Liver (tissue), 9 donors: ENCODE data around the gene ZFAND2B. TPM values are rescaled to one million over a fixed set of nuclear protein-coding genes. Genes with fewer than 3 reads are reported as not detected.

Experiments
- DNase-seq: peaks from one replicate; pipeline ENCODE4 v3.0.0-alpha.2; 2017; ENCODE audit warnings: low spot score
- H3K27ac ChIP-seq, 2 donors: one replicate each; pipeline ENCODE4 v1.7.0; 2013; ENCODE audit warnings: inconsistent platforms in 2 of 2, low read length in 2 of 2, control low read depth in 1 of 2, low read depth in 1 of 2, mild to moderate bottlenecking in 1 of 2
- H3K27me3 ChIP-seq, 4 donors: one replicate each; pipeline versions ENCODE4 v1.6.1 to v1.7.0; 2013; ENCODE audit warnings: low read length in 3 of 4, inconsistent platforms in 1 of 4, mild to moderate bottlenecking in 1 of 4, moderate library complexity in 1 of 4; ENCODE audit not compliant: control insufficient read depth in 4 of 4, insufficient read depth in 4 of 4
- H3K36me3 ChIP-seq, 4 donors: one replicate each; pipeline versions ENCODE4 v1.6.1 to v1.7.0; 2013; ENCODE audit warnings: low read length in 3 of 4, mild to moderate bottlenecking in 3 of 4, low read depth in 1 of 4, moderate library complexity in 1 of 4; ENCODE audit not compliant: control insufficient read depth in 4 of 4, insufficient read depth in 3 of 4
- H3K4me1 ChIP-seq, 4 donors: one replicate each; pipeline versions ENCODE4 v1.6.1 to v1.7.0; 2013; ENCODE audit warnings: low read length in 3 of 4, mild to moderate bottlenecking in 3 of 4, moderate library complexity in 1 of 4; ENCODE audit not compliant: control insufficient read depth in 4 of 4, insufficient read depth in 4 of 4
- H3K4me3 ChIP-seq, 3 donors: one replicate each; pipeline versions ENCODE4 v1.6.1 to v1.7.0; 2013; ENCODE audit warnings: low read length in 3 of 3, control low read depth in 1 of 3, low read depth in 1 of 3, mild to moderate bottlenecking in 1 of 3
- H3K9ac ChIP-seq, 2 donors: one replicate each; pipeline ENCODE4 v1.7.0; 2013; ENCODE audit warnings: low read length in 2 of 2, mild to moderate bottlenecking in 2 of 2, moderate library complexity in 2 of 2, control low read depth in 1 of 2, low read depth in 1 of 2
- H3K9me3 ChIP-seq, 4 donors: one replicate each; pipeline versions ENCODE4 v1.6.1 to v1.7.0; 2013; ENCODE audit warnings: low read length in 3 of 4; ENCODE audit not compliant: control insufficient read depth in 4 of 4
- ATF3 ChIP-seq: IDR thresholded peaks from 2 replicates; pipeline ENCODE4 v1.6.1; 2016; ENCODE audit warnings: antibody characterized with exemption
- CTCF ChIP-seq: fragments of 150-350 bp; IDR thresholded peaks from 2 replicates; pipeline ENCODE4 v1.5.1; 2017; ENCODE audit warnings: improper control_type of control experiment, low read depth, low read length; ENCODE audit not compliant: missing input control
- EGR1 ChIP-seq, 2 donors: IDR thresholded peaks; 2 replicates each; pipeline ENCODE4 v1.6.1; 2016 to 2018; ENCODE audit warnings: antibody characterized with exemption in 2 of 2, low read depth in 2 of 2
- FOXA1 ChIP-seq: IDR thresholded peaks from 2 replicates; pipeline ENCODE4 v1.6.1; 2016; ENCODE audit warnings: antibody characterized with exemption
- FOXA2 ChIP-seq: IDR thresholded peaks from 2 replicates; pipeline ENCODE4 v1.6.1; 2016; ENCODE audit warnings: antibody characterized with exemption
- GABPA ChIP-seq, 2 donors: IDR thresholded peaks in 1 of 2; conservative IDR thresholded peaks in 1 of 2; 2 replicates each; pipeline ENCODE4 v1.6.1; 2016; ENCODE audit warnings: antibody characterized with exemption in 2 of 2, mild to moderate bottlenecking in 1 of 2, moderate library complexity in 1 of 2
- HNF4A ChIP-seq, 2 donors: conservative IDR thresholded peaks; 2 replicates each; pipeline ENCODE4 v1.6.1; 2016; ENCODE audit warnings: antibody characterized with exemption in 2 of 2, mild to moderate bottlenecking in 2 of 2
- HNF4G ChIP-seq: IDR thresholded peaks from 2 replicates; pipeline ENCODE4 v1.6.1; 2016; ENCODE audit warnings: antibody characterized with exemption
- JUND ChIP-seq, 2 donors: IDR thresholded peaks; 2 replicates each; pipeline ENCODE4 v1.6.1; 2016; ENCODE audit warnings: antibody characterized with exemption in 2 of 2
- MAX ChIP-seq: IDR thresholded peaks from 2 replicates; pipeline ENCODE4 v1.6.1; 2016; ENCODE audit warnings: antibody characterized with exemption
- NR2F2 ChIP-seq: IDR thresholded peaks from 2 replicates; pipeline ENCODE4 v1.6.1; 2016; ENCODE audit warnings: antibody characterized with exemption
- REST ChIP-seq: IDR thresholded peaks from 2 replicates; pipeline ENCODE4 v1.6.1; 2016; ENCODE audit warnings: antibody characterized with exemption, mild to moderate bottlenecking
- RXRA ChIP-seq, 2 donors: IDR thresholded peaks; 2 replicates each; pipeline ENCODE4 v1.6.1; 2017 to 2018; ENCODE audit warnings: antibody characterized with exemption in 2 of 2, mild to moderate bottlenecking in 1 of 2
- SP1 ChIP-seq: IDR thresholded peaks from 2 replicates; pipeline ENCODE4 v1.6.1; 2018; ENCODE audit warnings: antibody characterized with exemption, mild to moderate bottlenecking
- TAF1 ChIP-seq: conservative IDR thresholded peaks from 2 replicates; pipeline ENCODE4 v1.6.1; 2016; ENCODE audit warnings: antibody characterized with exemption, mild to moderate bottlenecking
- ZBTB33 ChIP-seq: IDR thresholded peaks from 2 replicates; pipeline ENCODE4 v1.6.1; 2016; ENCODE audit warnings: antibody characterized with exemption
- WGBS: extraction: QIAGEN DNeasy Blood & Tissue Kit; methylation state at CpG from one replicate; pipeline ENCODE4 v1.1.7; 2013; 5-methylcytosine and 5-hydroxymethylcytosine counted together
- polyA plus RNA-seq, 2 donors: library from polyadenylated mRNA; stranded (reverse) in 1 of 2; unstranded in 1 of 2; fragments of 200-250 nt in 1 of 2; fragments of >200 nt in 1 of 2; fragmentation: Nextera tagmentation in 1 of 2; extraction: Ambion mirVana in 1 of 2; gene quantifications; one replicate each; pipeline versions ENCODE4 v1.2.1 to v1.2.3, GENCODE V29; 2013 to 2015
- total RNA-seq, 2 donors: library from RNA; depleted of rRNA; stranded (reverse); fragments of >200 nt; gene quantifications; one replicate each; pipeline ENCODE4 v1.2.3, GENCODE V29; 2014
- donor health status: healthy.
- donor health status: healthy.
- donor health status: healthy.
- donor health status: healthy.
- donor health status: healthy.

ZFAND2B gene
- total and polyA plus RNA-seq, 4 donors: 19.6 to 53.8 (median 25.8) TPM

GRCh38 chr2:219167997-219168396, 38.6 kb upstream of the ZFAND2B start (continued):
- no peak for TF ChIP-seq CTCF
- no peak for TF ChIP-seq JUND (IDR thresholded peaks at IDR 0.05)

GRCh38 chr2:219168526-219168925, 38.1 kb upstream of the ZFAND2B start:
- peaks cover 0 to 16% (median 13%) of the 10 kb centered on the region in 4 donors for H3K36me3 ChIP-seq
- H3K9me3 ChIP-seq: no peaks in the 10 kb centered on the region
- 73% methylated on average over 6 of the region's 6 CpGs for WGBS
- no peak for DNase-seq
- no peaks in the 10 kb centered on the region for H3K27me3 ChIP-seq
- peaks cover 4 to 21% (median 13%) of the 10 kb centered on the region in 4 donors for H3K4me1 ChIP-seq
- TF ChIP-seq REST (no peak), FOXA2 (no peak), ZBTB33 (no peak), EGR1 (IDR thresholded peaks at IDR 0.05; ENCODE audit: low read depth in 2 of 2) (no peak), SP1 (no peak), NR2F2 (no peak), HNF4G (no peak), TAF1 (no peak), HNF4A (conservative IDR thresholded peaks at IDR 0.05) (no peak), RXRA (IDR thresholded peaks at IDR 0.05) (no peak), FOXA1 (no peak), ATF3 (no peak), JUND (IDR thresholded peaks at IDR 0.05) (no peak), GABPA (IDR thresholded peaks at IDR 0.05 in 1 of 2, conservative IDR thresholded peaks at IDR 0.05 in 1 of 2) (no peak)
- H3K27ac ChIP-seq: no peak overlapping the region
- no peak overlapping the region for H3K9ac ChIP-seq
- H3K4me3 ChIP-seq: no peak overlapping the region

- Histone ChIP-seq H3K9ac (no peak overlapping the region), H3K4me1 (peaks cover 4 to 21% (median 13%) of the 10 kb centered on the region in 4 donors), H3K36me3 (peaks cover 0 to 19% (median 16%) of the 10 kb centered on the region in 4 donors), H3K4me3 (no peak overlapping the region), H3K27ac (no peak overlapping the region), H3K9me3 (no peaks in the 10 kb centered on the region), H3K27me3 (no peaks in the 10 kb centered on the region)
- DNase-seq: no peak
- TF ChIP-seq JUND (IDR thresholded peaks at IDR 0.05) (no peak), REST (no peak), RXRA (IDR thresholded peaks at IDR 0.05) (no peak), MAX (no peak), GABPA (IDR thresholded peaks at IDR 0.05 in 1 of 2, conservative IDR thresholded peaks at IDR 0.05 in 1 of 2) (no peak), EGR1 (IDR thresholded peaks at IDR 0.05; ENCODE audit: low read depth in 2 of 2) (no peak), FOXA1 (no peak), HNF4A (conservative IDR thresholded peaks at IDR 0.05) (no peak), ATF3 (no peak), ZBTB33 (no peak)
Measured at GRCh38 chr2:219168932-219169331, 37.6 kb upstream of the ZFAND2B start.
